Tibial nerve (tissue), 4 donors: ENCODE data around the gene MAP4. TPM values are rescaled to one million over a fixed set of nuclear protein-coding genes. Genes with fewer than 3 reads are reported as not detected.

Experiments used
- DNase-seq, 2 donors: peaks; one replicate each; pipeline ENCODE4 v3.0.0-alpha.2; 2019; ENCODE audit warnings: low spot score in 2 of 2
- H3K27ac ChIP-seq, 4 donors: fragments of 200-600 bp; sonication (generic) in 3 of 4; one replicate each; pipeline ENCODE4 v1.5.1; 2017 to 2019; ENCODE audit warnings: mild to moderate bottlenecking in 1 of 4
- H3K27me3 ChIP-seq, 2 donors: fragments of 200-600 bp; sonication (generic) in 1 of 2; one replicate each; pipeline versions ENCODE4 v1.5.1 to v1.6.0; 2017 to 2019
- H3K36me3 ChIP-seq, 3 donors: fragments of 200-600 bp; sonication (generic); one replicate each; pipeline ENCODE4 v1.5.1; 2018 to 2019
- H3K4me1 ChIP-seq, 4 donors: fragments of 200-600 bp; sonication (generic) in 3 of 4; one replicate each; pipeline ENCODE4 v1.5.1; 2017 to 2019
- H3K4me3 ChIP-seq, 4 donors: fragments of 200-600 bp; sonication (generic) in 3 of 4; one replicate each; pipeline ENCODE4 v1.5.1; 2017 to 2019; ENCODE audit warnings: mild to moderate bottlenecking in 1 of 4, moderate library complexity in 1 of 4
- H3K9me3 ChIP-seq, 4 donors: fragments of 200-600 bp; sonication (generic) in 3 of 4; one replicate each; pipeline ENCODE4 v1.5.1; 2017 to 2019
- EP300 ChIP-seq, 2 donors: sonication (generic); formaldehyde crosslinking; IDR thresholded peaks; one replicate each; pipeline ENCODE4 v1.6.1; 2017; ENCODE audit warnings: antibody characterized with exemption in 2 of 2, mild to moderate bottlenecking in 1 of 2
- POLR2A ChIP-seq, 2 donors: fragments of 450-650 bp; IDR thresholded peaks; one replicate each; pipeline ENCODE4 v1.6.1; 2017; ENCODE audit warnings: antibody characterized with exemption in 2 of 2, mild to moderate bottlenecking in 2 of 2, moderate library complexity in 2 of 2
- WGBS, 2 donors: methylation state at CpG; one replicate each; pipeline ENCODE4 v1.1.5; 2018; 5-methylcytosine and 5-hydroxymethylcytosine counted together
- total RNA-seq, 4 donors: library from RNA; depleted of rRNA; stranded (reverse); fragments of >200 nt; gene quantifications; one replicate each; pipeline ENCODE4 v1.1.0, GENCODE V29; 2016
- TF ChIP-seq, protein P1 (sequence below), 5 experiments: fragments of 200-600 bp in 3 of 5; fragments of 450-650 bp in 2 of 5; sonication (generic) in 3 of 5; IDR thresholded peaks; one replicate each; pipeline ENCODE4 v1.5.1; 2016 to 2019; ENCODE audit warnings: antibody characterized with exemption in 5 of 5, mild to moderate bottlenecking in 3 of 5, moderate library complexity in 2 of 5

Gene MAP4
- total RNA-seq, 4 donors from 2014 or later = 201 to 239 (median 231) TPM

DNA sequence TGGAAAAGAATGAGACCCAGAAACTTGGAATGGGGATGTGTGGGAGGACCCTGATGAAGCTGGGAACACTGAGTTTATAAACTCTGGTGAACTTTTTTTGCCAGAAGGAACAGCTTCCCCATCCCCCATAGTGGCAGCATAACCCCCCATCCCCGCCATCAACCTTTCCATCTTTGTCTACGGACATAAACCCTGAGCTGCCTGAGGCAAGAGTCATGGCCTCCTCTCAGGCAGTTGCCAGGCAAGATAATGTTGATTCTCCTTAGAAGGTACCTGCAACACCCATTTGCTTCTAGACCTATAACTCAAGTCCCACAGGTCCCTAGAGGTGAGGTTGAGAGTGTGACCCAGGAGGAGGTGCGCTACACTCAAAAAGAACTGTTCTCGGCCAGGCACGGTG is 11.5 kb downstream of the MAP4 start:
- peaks cover 0 to 33% (median 0%) of the 10 kb centered on the region in 4 donors for H3K4me1 ChIP-seq
- no peak overlapping the region for H3K4me3 ChIP-seq
- no peak for TF ChIP-seq EP300 (IDR thresholded peaks at IDR 0.05)
- no peak for TF ChIP-seq POLR2A (IDR thresholded peaks at IDR 0.05)
- TF ChIP-seq, protein P1, sequence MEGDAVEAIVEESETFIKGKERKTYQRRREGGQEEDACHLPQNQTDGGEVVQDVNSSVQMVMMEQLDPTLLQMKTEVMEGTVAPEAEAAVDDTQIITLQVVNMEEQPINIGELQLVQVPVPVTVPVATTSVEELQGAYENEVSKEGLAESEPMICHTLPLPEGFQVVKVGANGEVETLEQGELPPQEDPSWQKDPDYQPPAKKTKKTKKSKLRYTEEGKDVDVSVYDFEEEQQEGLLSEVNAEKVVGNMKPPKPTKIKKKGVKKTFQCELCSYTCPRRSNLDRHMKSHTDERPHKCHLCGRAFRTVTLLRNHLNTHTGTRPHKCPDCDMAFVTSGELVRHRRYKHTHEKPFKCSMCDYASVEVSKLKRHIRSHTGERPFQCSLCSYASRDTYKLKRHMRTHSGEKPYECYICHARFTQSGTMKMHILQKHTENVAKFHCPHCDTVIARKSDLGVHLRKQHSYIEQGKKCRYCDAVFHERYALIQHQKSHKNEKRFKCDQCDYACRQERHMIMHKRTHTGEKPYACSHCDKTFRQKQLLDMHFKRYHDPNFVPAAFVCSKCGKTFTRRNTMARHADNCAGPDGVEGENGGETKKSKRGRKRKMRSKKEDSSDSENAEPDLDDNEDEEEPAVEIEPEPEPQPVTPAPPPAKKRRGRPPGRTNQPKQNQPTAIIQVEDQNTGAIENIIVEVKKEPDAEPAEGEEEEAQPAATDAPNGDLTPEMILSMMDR (IDR thresholded peaks at IDR 0.05) = no peak
- no peak for DNase-seq
- no peaks in the 10 kb centered on the region for H3K9me3 ChIP-seq
- H3K27me3 ChIP-seq = no peaks in the 10 kb centered on the region
- no peak overlapping the region for H3K27ac ChIP-seq
- WGBS, 2 donors = 82 to 89% methylated on average over 5 of the region's 5 CpGs
- peaks cover 0 to 10% (median 0%) of the 10 kb centered on the region in 3 donors for H3K36me3 ChIP-seq

DNA sequence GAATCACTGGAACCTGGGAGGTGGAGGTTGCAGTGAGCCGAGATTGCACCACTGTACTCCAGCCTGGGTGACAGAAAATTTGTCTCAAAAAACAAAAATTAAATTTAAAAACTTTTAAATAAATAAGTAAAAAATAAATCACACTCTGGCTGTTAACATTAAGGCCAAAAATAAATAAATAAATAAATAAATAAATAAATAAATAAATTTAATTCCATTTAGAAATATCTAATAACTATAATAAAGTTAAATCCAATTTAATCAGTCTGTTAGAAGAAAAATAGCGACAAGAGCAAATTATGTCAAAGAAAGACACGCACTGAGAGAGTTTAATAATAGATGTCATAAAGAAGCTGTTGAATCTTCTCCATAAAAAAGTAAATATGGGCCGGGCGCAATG is 13.4 kb downstream of the MAP4 start:
- Histone ChIP-seq H3K4me3 (no peak overlapping the region), H3K27me3 (no peaks in the 10 kb centered on the region), H3K4me1 (peaks cover 0 to 43% (median 5%) of the 10 kb centered on the region in 4 donors), H3K27ac (no peak overlapping the region), H3K9me3 (no peaks in the 10 kb centered on the region), H3K36me3 (no peaks in the 10 kb centered on the region)
- no peak for DNase-seq
- no peak for TF ChIP-seq POLR2A (IDR thresholded peaks at IDR 0.05)
- TF ChIP-seq EP300 (IDR thresholded peaks at IDR 0.05) = no peak
- TF ChIP-seq, protein P1 (IDR thresholded peaks at IDR 0.05) = no peak
- 95 to 97% methylated on average over 5 of the region's 5 CpGs for WGBS, 2 donors

DNA sequence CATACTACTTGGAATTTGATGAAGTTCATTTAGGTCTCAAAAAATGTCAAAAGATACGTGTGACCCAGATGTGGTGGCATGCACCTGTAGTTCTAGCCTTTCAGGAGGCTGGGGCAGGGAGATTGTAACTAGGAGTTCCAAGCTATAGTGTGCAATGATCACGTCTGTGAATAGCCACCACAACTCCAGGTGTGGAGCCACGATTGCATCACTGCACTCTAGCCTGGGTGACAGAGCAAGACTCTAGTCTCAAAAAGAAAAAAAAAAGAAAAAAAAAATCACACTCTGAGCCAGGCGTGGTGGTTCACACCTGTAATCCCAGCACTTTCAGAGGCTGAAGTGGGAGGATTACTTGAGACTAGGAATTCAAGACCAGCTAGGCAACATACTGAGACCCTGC is 14.2 kb downstream of the MAP4 start:
- 85 to 92% methylated on average over 4 of the region's 4 CpGs for WGBS, 2 donors
- H3K36me3 ChIP-seq = no peaks in the 10 kb centered on the region
- H3K27ac ChIP-seq = no peak overlapping the region
- no peak overlapping the region for H3K4me3 ChIP-seq
- H3K27me3 ChIP-seq = no peaks in the 10 kb centered on the region
- TF ChIP-seq EP300 (IDR thresholded peaks at IDR 0.05) = no peak
- TF ChIP-seq POLR2A (IDR thresholded peaks at IDR 0.05) = no peak
- TF ChIP-seq, protein P1 (IDR thresholded peaks at IDR 0.05) = no peak
- no peak for DNase-seq
- peaks cover 0 to 51% (median 7%) of the 10 kb centered on the region in 4 donors for H3K4me1 ChIP-seq
- H3K9me3 ChIP-seq = no peaks in the 10 kb centered on the region

DNA sequence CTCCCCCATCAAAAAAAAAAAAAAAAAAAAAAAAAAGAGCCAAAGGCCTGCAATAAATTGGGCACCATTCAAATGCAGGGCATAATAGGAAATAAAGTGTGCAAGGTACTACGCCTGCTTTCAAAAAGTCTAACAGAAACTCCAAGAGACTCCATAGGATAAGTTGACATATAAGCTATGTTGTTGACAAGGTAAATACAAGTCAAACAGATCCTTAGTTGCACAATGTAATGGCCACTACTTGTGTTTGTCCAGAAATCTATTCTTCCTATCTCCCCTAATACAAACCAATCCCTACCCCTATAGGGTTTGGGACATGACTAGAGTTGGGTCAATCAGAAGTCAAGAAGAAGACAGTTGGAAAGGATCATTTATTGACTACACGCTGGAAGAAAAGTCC is 16.0 kb downstream of the MAP4 start:
- Histone ChIP-seq H3K27me3 (no peaks in the 10 kb centered on the region), H3K27ac (peak overlapping the region in 1 of 4 donors; percentile 3), H3K4me1 (peaks cover 0 to 54% (median 11%) of the 10 kb centered on the region in 4 donors), H3K36me3 (peaks cover 0 to 12% (median 0%) of the 10 kb centered on the region in 3 donors), H3K9me3 (no peaks in the 10 kb centered on the region), H3K4me3 (no peak overlapping the region)
- DNase-seq = no peak
- 93 to 94% methylated on average over 2 of the region's 2 CpGs for WGBS, 2 donors
- TF ChIP-seq POLR2A (IDR thresholded peaks at IDR 0.05) = no peak
- TF ChIP-seq, protein P1 (IDR thresholded peaks at IDR 0.05) = no peak
- TF ChIP-seq EP300 (IDR thresholded peaks at IDR 0.05) = no peak

DNA sequence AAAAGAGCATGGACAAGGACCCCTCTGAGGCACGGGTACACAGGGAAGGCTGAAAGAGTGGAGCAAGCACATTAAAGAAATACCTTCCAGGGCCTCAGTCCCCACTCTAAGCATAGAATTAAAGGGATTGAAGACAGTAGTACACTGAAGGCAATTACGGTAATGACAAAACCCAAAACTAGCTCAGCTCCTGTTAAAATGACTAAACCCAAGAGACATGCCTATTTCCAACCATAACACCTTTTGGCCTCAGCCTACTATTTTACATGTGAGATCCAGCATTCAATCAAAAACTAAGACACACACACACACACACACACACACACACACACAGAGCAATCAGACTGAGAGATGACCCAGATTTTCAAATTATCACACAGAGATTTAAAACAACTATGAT is 19.8 kb downstream of the MAP4 start:
- 80 to 90% methylated on average over 2 of the region's 2 CpGs for WGBS, 2 donors
- H3K36me3 ChIP-seq = peaks cover 0 to 27% (median 0%) of the 10 kb centered on the region in 3 donors
- TF ChIP-seq POLR2A (IDR thresholded peaks at IDR 0.05) = no peak
- TF ChIP-seq, protein P1 (IDR thresholded peaks at IDR 0.05) = no peak
- no peak for TF ChIP-seq EP300 (IDR thresholded peaks at IDR 0.05)
- peaks cover 0 to 43% (median 11%) of the 10 kb centered on the region in 4 donors for H3K4me1 ChIP-seq
- H3K27ac ChIP-seq = no peak overlapping the region
- no peaks in the 10 kb centered on the region for H3K9me3 ChIP-seq
- no peaks in the 10 kb centered on the region for H3K27me3 ChIP-seq
- no peak overlapping the region for H3K4me3 ChIP-seq
- no peak for DNase-seq
